Measurements from ENCODE around the gene MTX3. TPM values are rescaled to one million over a fixed set of nuclear protein-coding genes. Genes with fewer than 3 reads are reported as not detected.

Gene MTX3
- total and polyA plus RNA-seq, 4 donors = 2.3 to 7.6 (median 4.4) TPM

DNA sequence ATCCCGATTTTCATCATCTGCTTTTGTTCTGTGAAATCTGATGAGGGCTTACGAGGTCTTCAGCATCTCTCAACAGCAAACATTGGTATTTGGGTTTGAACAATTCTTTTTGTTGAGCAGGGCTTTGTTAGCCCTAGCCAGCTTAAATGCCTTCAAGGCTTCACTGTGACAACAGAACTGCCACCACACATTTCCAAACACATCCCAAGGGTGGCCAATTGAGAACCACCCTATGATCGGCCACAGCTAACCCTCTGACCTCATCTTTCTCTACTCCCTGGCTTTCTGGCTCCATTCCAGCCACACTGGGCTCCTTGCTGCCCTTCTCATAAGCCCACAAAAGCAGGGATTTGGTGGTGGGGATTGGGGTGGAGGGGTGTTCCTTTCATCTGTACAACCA lies 17.6 kb downstream of the MTX3 start:
- Histone ChIP-seq H3K9me3 (ENCODE audit: control insufficient read depth in 4 of 4, low read length in 3 of 4) (no peaks in the 10 kb centered on the region), H3K27ac (ENCODE audit: low read depth in 1 of 2, low read length in 2 of 2) (no peak overlapping the region), H3K4me3 (ENCODE audit: low read depth in 1 of 3, low read length in 3 of 3) (no peak overlapping the region), H3K4me1 (ENCODE audit: control insufficient read depth in 4 of 4, insufficient read depth in 4 of 4, low read length in 3 of 4) (no peaks in the 10 kb centered on the region), H3K9ac (ENCODE audit: low read depth in 1 of 2, low read length in 2 of 2) (no peak overlapping the region), H3K36me3 (ENCODE audit: control insufficient read depth in 4 of 4, insufficient read depth in 3 of 4, low read depth in 1 of 4, low read length in 3 of 4) (peaks cover 2 to 11% (median 8%) of the 10 kb centered on the region in 4 donors), H3K27me3 (ENCODE audit: control insufficient read depth in 4 of 4, insufficient read depth in 4 of 4, low read length in 3 of 4) (no peaks in the 10 kb centered on the region)
- TF ChIP-seq, protein P1, sequence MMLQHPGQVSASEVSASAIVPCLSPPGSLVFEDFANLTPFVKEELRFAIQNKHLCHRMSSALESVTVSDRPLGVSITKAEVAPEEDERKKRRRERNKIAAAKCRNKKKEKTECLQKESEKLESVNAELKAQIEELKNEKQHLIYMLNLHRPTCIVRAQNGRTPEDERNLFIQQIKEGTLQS (IDR thresholded peaks at IDR 0.05) = no peak
- TF ChIP-seq CTCF (IDR thresholded peaks at IDR 0.05; ENCODE audit: low read depth, low read length, missing input control) (no peak), FOXA1 (IDR thresholded peaks at IDR 0.05) (no peak), JUND (IDR thresholded peaks at IDR 0.05) (no peak), EGR1 (IDR thresholded peaks at IDR 0.05; ENCODE audit: low read depth in 2 of 2) (no peak), FOXA2 (IDR thresholded peaks at IDR 0.05) (no peak), HNF4A (conservative IDR thresholded peaks at IDR 0.05) (no peak), NR2F2 (IDR thresholded peaks at IDR 0.05) (no peak), RAD21 (IDR thresholded peaks at IDR 0.05) (no peak), TAF1 (conservative IDR thresholded peaks at IDR 0.05) (no peak), YY1 (IDR thresholded peaks at IDR 0.05) (no peak), RXRA (IDR thresholded peaks at IDR 0.05) (no peak), GABPA (IDR thresholded peaks at IDR 0.05 in 1 of 2, conservative IDR thresholded peaks at IDR 0.05 in 1 of 2) (no peak)
- TF ChIP-seq, protein P2, sequence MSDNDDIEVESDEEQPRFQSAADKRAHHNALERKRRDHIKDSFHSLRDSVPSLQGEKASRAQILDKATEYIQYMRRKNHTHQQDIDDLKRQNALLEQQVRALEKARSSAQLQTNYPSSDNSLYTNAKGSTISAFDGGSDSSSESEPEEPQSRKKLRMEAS (IDR thresholded peaks at IDR 0.05) = no peak
- TF ChIP-seq, protein P3, sequence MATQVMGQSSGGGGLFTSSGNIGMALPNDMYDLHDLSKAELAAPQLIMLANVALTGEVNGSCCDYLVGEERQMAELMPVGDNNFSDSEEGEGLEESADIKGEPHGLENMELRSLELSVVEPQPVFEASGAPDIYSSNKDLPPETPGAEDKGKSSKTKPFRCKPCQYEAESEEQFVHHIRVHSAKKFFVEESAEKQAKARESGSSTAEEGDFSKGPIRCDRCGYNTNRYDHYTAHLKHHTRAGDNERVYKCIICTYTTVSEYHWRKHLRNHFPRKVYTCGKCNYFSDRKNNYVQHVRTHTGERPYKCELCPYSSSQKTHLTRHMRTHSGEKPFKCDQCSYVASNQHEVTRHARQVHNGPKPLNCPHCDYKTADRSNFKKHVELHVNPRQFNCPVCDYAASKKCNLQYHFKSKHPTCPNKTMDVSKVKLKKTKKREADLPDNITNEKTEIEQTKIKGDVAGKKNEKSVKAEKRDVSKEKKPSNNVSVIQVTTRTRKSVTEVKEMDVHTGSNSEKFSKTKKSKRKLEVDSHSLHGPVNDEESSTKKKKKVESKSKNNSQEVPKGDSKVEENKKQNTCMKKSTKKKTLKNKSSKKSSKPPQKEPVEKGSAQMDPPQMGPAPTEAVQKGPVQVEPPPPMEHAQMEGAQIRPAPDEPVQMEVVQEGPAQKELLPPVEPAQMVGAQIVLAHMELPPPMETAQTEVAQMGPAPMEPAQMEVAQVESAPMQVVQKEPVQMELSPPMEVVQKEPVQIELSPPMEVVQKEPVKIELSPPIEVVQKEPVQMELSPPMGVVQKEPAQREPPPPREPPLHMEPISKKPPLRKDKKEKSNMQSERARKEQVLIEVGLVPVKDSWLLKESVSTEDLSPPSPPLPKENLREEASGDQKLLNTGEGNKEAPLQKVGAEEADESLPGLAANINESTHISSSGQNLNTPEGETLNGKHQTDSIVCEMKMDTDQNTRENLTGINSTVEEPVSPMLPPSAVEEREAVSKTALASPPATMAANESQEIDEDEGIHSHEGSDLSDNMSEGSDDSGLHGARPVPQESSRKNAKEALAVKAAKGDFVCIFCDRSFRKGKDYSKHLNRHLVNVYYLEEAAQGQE (IDR thresholded peaks at IDR 0.05) = no peak
- DNase-seq (ENCODE audit: low spot score) = no peak
- 73% methylated on average over 3 of the region's 3 CpGs for WGBS

- Histone ChIP-seq H3K9ac (ENCODE audit: low read depth in 1 of 2, low read length in 2 of 2) (no peak overlapping the region), H3K4me1 (ENCODE audit: control insufficient read depth in 4 of 4, insufficient read depth in 4 of 4, low read length in 3 of 4) (no peaks in the 10 kb centered on the region), H3K9me3 (ENCODE audit: control insufficient read depth in 4 of 4, low read length in 3 of 4) (no peaks in the 10 kb centered on the region), H3K36me3 (ENCODE audit: control insufficient read depth in 4 of 4, insufficient read depth in 3 of 4, low read depth in 1 of 4, low read length in 3 of 4) (peaks cover 0 to 2% (median 0%) of the 10 kb centered on the region in 4 donors), H3K27ac (ENCODE audit: low read depth in 1 of 2, low read length in 2 of 2) (no peak overlapping the region), H3K27me3 (ENCODE audit: control insufficient read depth in 4 of 4, insufficient read depth in 4 of 4, low read length in 3 of 4) (no peaks in the 10 kb centered on the region), H3K4me3 (ENCODE audit: low read depth in 1 of 3, low read length in 3 of 3) (no peak overlapping the region)
- 83% methylated on average over 4 of the region's 4 CpGs for WGBS
- no peak for DNase-seq (ENCODE audit: low spot score)
- TF ChIP-seq YY1 (IDR thresholded peaks at IDR 0.05) (no peak), RXRA (IDR thresholded peaks at IDR 0.05) (no peak), JUND (IDR thresholded peaks at IDR 0.05) (no peak), FOXA1 (IDR thresholded peaks at IDR 0.05) (no peak), RAD21 (IDR thresholded peaks at IDR 0.05) (no peak), SP1 (IDR thresholded peaks at IDR 0.05) (no peak), CTCF (IDR thresholded peaks at IDR 0.05; ENCODE audit: low read depth, low read length, missing input control) (no peak), GABPA (IDR thresholded peaks at IDR 0.05 in 1 of 2, conservative IDR thresholded peaks at IDR 0.05 in 1 of 2) (no peak), NR2F2 (IDR thresholded peaks at IDR 0.05) (no peak), TAF1 (conservative IDR thresholded peaks at IDR 0.05) (no peak), FOXA2 (IDR thresholded peaks at IDR 0.05) (no peak), EGR1 (IDR thresholded peaks at IDR 0.05; ENCODE audit: low read depth in 2 of 2) (no peak)
- TF ChIP-seq, protein P2 (IDR thresholded peaks at IDR 0.05) = no peak
- TF ChIP-seq, protein P3 (IDR thresholded peaks at IDR 0.05) = no peak
- TF ChIP-seq, protein P1 (IDR thresholded peaks at IDR 0.05) = no peak
Observed at GRCh38 chr5:79971156-79971555, 19.9 kb downstream of the MTX3 start.
